Neural cell (in vitro differentiated cells): ENCODE data around the gene PEF1. TPM values are rescaled to one million over a fixed set of nuclear protein-coding genes. Genes with fewer than 3 reads are reported as not detected.

Experiments used
- H2AFZ ChIP-seq: fragments of 200-600, 300-800 bp; sonication (generic), shearing (Covaris generic); 2 replicates; pipeline ENCODE4 v1.6.0; 2014; ENCODE audit warnings: low read depth, mild to moderate bottlenecking, antibody characterized with exemption, low read length, moderate library complexity
- H3F3A ChIP-seq: fragments of 200-600 bp; shearing (Covaris generic); 2 replicates; pipeline ENCODE4 v1.6.1; 2016; ENCODE audit warnings: mild to moderate bottlenecking, moderate library complexity, mixed read lengths, antibody characterized with exemption, low read length; ENCODE audit not compliant: insufficient read depth, poor library complexity, severe bottlenecking
- H3K27ac ChIP-seq: fragments of 200-600, 300-800 bp; sonication (generic), shearing (Covaris generic); 2 replicates; pipeline ENCODE4 v1.5.1; 2014; ENCODE audit warnings: mild to moderate bottlenecking, low read length, moderate library complexity
- H3K27me3 ChIP-seq: fragments of 300-800, 200-600 bp; sonication (generic), shearing (Covaris generic); 2 replicates; pipeline ENCODE4 v1.6.0; 2014; ENCODE audit warnings: mild to moderate bottlenecking, low read depth, low read length, moderate library complexity; ENCODE audit not compliant: insufficient read depth
- H3K36me3 ChIP-seq: fragments of 300-800, 200-600 bp; sonication (generic), shearing (Covaris generic); 2 replicates; pipeline ENCODE4 v1.5.1; 2014; ENCODE audit warnings: mild to moderate bottlenecking, antibody characterized with exemption, low read length, moderate library complexity; ENCODE audit not compliant: insufficient read depth
- H3K4me2 ChIP-seq: fragments of 300-800, 200-600 bp; sonication (generic), shearing (Covaris generic); 2 replicates; pipeline ENCODE4 v1.6.0; 2014; ENCODE audit warnings: mild to moderate bottlenecking, low read length
- H3K4me3 ChIP-seq: fragments of 300-800, 200-600 bp; sonication (generic), shearing (Covaris generic); 2 replicates; pipeline ENCODE4 v1.5.1; 2014; ENCODE audit warnings: mild to moderate bottlenecking, low read length, moderate library complexity
- H3K79me2 ChIP-seq: fragments of 200-600 bp; shearing (Covaris generic); replicated peaks from 2 replicates; pipeline ENCODE4 v1.6.0; 2014; ENCODE audit warnings: mild to moderate bottlenecking, low read length, moderate library complexity; ENCODE audit not compliant: insufficient read depth
- H3K9ac ChIP-seq: fragments of 300-800, 200-600 bp; sonication (generic), shearing (Covaris generic); 2 replicates; pipeline ENCODE4 v1.6.1; 2016; ENCODE audit warnings: mild to moderate bottlenecking, low read length, mixed read lengths
- H3K9me2 ChIP-seq: fragments of 200-600 bp; shearing (Covaris generic); 2 replicates; pipeline ENCODE4 v1.6.1; 2016; ENCODE audit warnings: mild to moderate bottlenecking, low read length, mixed read lengths; ENCODE audit not compliant: insufficient read depth
- H3K9me3 ChIP-seq: fragments of 200-600, 300-800 bp; sonication (generic), shearing (Covaris generic); 2 replicates; pipeline ENCODE4 v1.6.1; 2016; ENCODE audit warnings: mild to moderate bottlenecking, mixed run types, low read length, moderate library complexity, mixed read lengths
- H4K20me1 ChIP-seq: fragments of 200-600 bp; shearing (Covaris generic); 2 replicates; pipeline ENCODE4 v1.6.1; 2016; ENCODE audit warnings: mild to moderate bottlenecking, mixed run types; ENCODE audit not compliant: insufficient read depth
- EP300 ChIP-seq: fragments of 450-650 bp; conservative IDR thresholded peaks from 2 replicates; pipeline ENCODE4 v1.6.1; 2014; ENCODE audit warnings: antibody characterized with exemption, mild to moderate bottlenecking, moderate library complexity; ENCODE audit not compliant: poor library complexity, severe bottlenecking
- EZH2 ChIP-seq: fragments of 200-600, 300-800 bp; shearing (Covaris generic), sonication (generic); IDR thresholded peaks from 2 replicates; pipeline ENCODE4 v1.6.1; 2014; ENCODE audit warnings: antibody characterized with exemption, low read length, borderline replicate concordance, mild to moderate bottlenecking; ENCODE audit not compliant: insufficient read depth, poor library complexity, severe bottlenecking
- MXI1 ChIP-seq: fragments of 450-650 bp; conservative IDR thresholded peaks from 2 replicates; pipeline ENCODE4 v1.6.1; 2014; ENCODE audit warnings: antibody characterized with exemption, mild to moderate bottlenecking; ENCODE audit not compliant: poor library complexity, severe bottlenecking
- POLR2AphosphoS5 ChIP-seq: IDR thresholded peaks from 2 replicates; pipeline ENCODE4 v1.6.1; 2012
- RAD21 ChIP-seq: fragments of 450-650 bp; conservative IDR thresholded peaks from 2 replicates; pipeline ENCODE4 v1.6.1; 2014; ENCODE audit warnings: antibody characterized with exemption, mild to moderate bottlenecking, moderate library complexity
- SMC3 ChIP-seq: fragments of 450-650 bp; conservative IDR thresholded peaks from 2 replicates; pipeline ENCODE4 v1.6.1; 2014; ENCODE audit warnings: antibody characterized with exemption, mild to moderate bottlenecking, moderate library complexity; ENCODE audit not compliant: poor library complexity
- TAF1 ChIP-seq: IDR thresholded peaks from 2 replicates; pipeline ENCODE4 v1.6.1; 2012; ENCODE audit warnings: low read depth
- polyA plus RNA-seq: library from polyadenylated mRNA; depleted of rRNA; stranded (reverse); fragments of >200 nt; gene quantifications from 2 replicates; pipeline ENCODE4 v1.2.3, GENCODE V29; 2014
- TF ChIP-seq, protein P1 (sequence below): IDR thresholded peaks from 2 replicates; pipeline ENCODE4 v1.6.1; 2012; ENCODE audit warnings: borderline replicate concordance
- TF ChIP-seq, protein P2 (sequence below): fragments of 450-650 bp; IDR thresholded peaks from 2 replicates; pipeline ENCODE4 v1.5.1; 2014; ENCODE audit warnings: antibody characterized with exemption, mild to moderate bottlenecking, moderate library complexity; ENCODE audit not compliant: poor library complexity, severe bottlenecking

The PEF1 gene
- polyA plus RNA-seq, 1 donor from 2014 or later: 48.2 TPM

DNA sequence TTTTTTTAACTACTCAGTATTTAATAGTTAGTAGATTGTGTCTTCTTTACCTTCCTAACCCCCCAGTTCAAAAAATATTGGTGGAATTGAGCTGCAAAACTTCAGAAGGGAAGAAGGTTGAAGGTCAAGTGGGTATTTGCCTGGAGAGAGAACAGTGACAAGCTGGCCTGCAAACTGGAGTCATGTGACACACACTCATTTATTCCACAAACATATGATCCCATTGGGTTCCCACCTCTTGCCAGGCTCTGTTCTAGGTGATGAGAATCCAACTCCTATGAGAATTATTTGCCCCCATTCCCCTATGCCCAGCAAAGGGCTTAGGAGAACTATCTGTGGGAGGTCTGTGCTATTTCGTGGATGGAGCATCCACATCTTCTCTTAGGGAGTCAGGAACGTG is 3.5 kb upstream of the PEF1 start:
- no peaks in the 10 kb centered on the region for H3K9me3 ChIP-seq
- H3K27me3 ChIP-seq: no peaks in the 10 kb centered on the region
- no peak overlapping the region for H3K27ac ChIP-seq
- TF ChIP-seq MXI1 (no peak), POLR2AphosphoS5 (no peak), SMC3 (no peak), EZH2 (no peak), RAD21 (no peak), TAF1 (no peak), EP300 (no peak)
- TF ChIP-seq, protein P1, sequence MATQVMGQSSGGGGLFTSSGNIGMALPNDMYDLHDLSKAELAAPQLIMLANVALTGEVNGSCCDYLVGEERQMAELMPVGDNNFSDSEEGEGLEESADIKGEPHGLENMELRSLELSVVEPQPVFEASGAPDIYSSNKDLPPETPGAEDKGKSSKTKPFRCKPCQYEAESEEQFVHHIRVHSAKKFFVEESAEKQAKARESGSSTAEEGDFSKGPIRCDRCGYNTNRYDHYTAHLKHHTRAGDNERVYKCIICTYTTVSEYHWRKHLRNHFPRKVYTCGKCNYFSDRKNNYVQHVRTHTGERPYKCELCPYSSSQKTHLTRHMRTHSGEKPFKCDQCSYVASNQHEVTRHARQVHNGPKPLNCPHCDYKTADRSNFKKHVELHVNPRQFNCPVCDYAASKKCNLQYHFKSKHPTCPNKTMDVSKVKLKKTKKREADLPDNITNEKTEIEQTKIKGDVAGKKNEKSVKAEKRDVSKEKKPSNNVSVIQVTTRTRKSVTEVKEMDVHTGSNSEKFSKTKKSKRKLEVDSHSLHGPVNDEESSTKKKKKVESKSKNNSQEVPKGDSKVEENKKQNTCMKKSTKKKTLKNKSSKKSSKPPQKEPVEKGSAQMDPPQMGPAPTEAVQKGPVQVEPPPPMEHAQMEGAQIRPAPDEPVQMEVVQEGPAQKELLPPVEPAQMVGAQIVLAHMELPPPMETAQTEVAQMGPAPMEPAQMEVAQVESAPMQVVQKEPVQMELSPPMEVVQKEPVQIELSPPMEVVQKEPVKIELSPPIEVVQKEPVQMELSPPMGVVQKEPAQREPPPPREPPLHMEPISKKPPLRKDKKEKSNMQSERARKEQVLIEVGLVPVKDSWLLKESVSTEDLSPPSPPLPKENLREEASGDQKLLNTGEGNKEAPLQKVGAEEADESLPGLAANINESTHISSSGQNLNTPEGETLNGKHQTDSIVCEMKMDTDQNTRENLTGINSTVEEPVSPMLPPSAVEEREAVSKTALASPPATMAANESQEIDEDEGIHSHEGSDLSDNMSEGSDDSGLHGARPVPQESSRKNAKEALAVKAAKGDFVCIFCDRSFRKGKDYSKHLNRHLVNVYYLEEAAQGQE: no peak
- TF ChIP-seq, protein P2, sequence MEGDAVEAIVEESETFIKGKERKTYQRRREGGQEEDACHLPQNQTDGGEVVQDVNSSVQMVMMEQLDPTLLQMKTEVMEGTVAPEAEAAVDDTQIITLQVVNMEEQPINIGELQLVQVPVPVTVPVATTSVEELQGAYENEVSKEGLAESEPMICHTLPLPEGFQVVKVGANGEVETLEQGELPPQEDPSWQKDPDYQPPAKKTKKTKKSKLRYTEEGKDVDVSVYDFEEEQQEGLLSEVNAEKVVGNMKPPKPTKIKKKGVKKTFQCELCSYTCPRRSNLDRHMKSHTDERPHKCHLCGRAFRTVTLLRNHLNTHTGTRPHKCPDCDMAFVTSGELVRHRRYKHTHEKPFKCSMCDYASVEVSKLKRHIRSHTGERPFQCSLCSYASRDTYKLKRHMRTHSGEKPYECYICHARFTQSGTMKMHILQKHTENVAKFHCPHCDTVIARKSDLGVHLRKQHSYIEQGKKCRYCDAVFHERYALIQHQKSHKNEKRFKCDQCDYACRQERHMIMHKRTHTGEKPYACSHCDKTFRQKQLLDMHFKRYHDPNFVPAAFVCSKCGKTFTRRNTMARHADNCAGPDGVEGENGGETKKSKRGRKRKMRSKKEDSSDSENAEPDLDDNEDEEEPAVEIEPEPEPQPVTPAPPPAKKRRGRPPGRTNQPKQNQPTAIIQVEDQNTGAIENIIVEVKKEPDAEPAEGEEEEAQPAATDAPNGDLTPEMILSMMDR: no peak
- H3K36me3 ChIP-seq: no peaks in the 10 kb centered on the region
- H4K20me1 ChIP-seq: no peaks in the 10 kb centered on the region
- no peak overlapping the region for H3K9ac ChIP-seq
- no peak overlapping the region for H2AFZ ChIP-seq
- peaks cover 12% of the 10 kb centered on the region for H3K79me2 ChIP-seq
- no peak overlapping the region for H3K4me2 ChIP-seq
- no peaks in the 10 kb centered on the region for H3K9me2 ChIP-seq
- peaks cover 3% of the 10 kb centered on the region for H3F3A ChIP-seq
- no peak overlapping the region for H3K4me3 ChIP-seq

DNA sequence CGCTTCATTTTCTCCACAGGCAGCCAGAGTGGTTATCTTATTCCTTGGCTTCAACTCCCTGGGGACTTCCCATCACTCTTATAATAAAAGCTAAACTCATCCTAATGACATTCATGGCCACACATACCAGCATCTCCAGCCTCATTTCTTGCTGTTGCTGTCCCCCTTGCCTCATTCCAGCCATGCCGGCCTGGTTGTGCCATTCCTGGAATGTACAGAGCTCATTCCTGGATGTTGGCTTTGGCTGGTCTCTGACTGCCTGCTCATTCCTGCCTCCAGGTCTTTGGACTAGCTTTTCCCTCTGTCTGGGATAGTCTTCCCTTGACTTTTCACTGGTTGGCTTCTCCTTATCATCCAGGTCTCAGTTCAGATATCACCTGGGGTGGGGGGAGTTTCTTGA is 2.4 kb upstream of the PEF1 start:
- TF ChIP-seq SMC3 (no peak), TAF1 (no peak), EZH2 (no peak), POLR2AphosphoS5 (no peak), RAD21 (no peak), MXI1 (no peak), EP300 (no peak)
- TF ChIP-seq, protein P1: no peak
- TF ChIP-seq, protein P2: no peak
- no peak overlapping the region for H3K9ac ChIP-seq

More for the DNA sequence above, 2.4 kb upstream of the PEF1 start:
- Histone ChIP-seq H3K79me2 (peaks cover 17% of the 10 kb centered on the region), H3K9me3 (no peaks in the 10 kb centered on the region), H3F3A (no peaks in the 10 kb centered on the region), H4K20me1 (no peaks in the 10 kb centered on the region), H3K9me2 (no peaks in the 10 kb centered on the region), H3K4me2 (no peak overlapping the region), H3K27me3 (no peaks in the 10 kb centered on the region), H2AFZ (no peak overlapping the region), H3K4me3 (no peak overlapping the region), H3K27ac (no peak overlapping the region), H3K36me3 (no peaks in the 10 kb centered on the region)
